Measurements from ENCODE around the gene CDH23.

The CDH23 gene

GRCh38 chr10:71690094-71690720 lies 293.5 kb downstream of the CDH23 start:
- ATAC-seq (ENCODE audit: low read depth) (no peak), DNase-seq (ENCODE audit: low spot score) (no peak)
- H3K4me3 ChIP-seq (ENCODE audit: severe bottlenecking): no peak overlapping the region
- no peaks in the 10 kb centered on the region for H3K36me3 ChIP-seq (ENCODE audit: low read depth)
- no peak overlapping the region for H3K27ac ChIP-seq (ENCODE audit: poor library complexity, severe bottlenecking)
- H3K27me3 ChIP-seq (ENCODE audit: insufficient read depth, poor library complexity, severe bottlenecking): no peaks in the 10 kb centered on the region
- H3K4me1 ChIP-seq (ENCODE audit: insufficient read depth, poor library complexity, severe bottlenecking): no peaks in the 10 kb centered on the region
- no peak for TF ChIP-seq CTCF (IDR thresholded peaks at IDR 0.05; ENCODE audit: poor library complexity, severe bottlenecking)
- H3K9me3 ChIP-seq (ENCODE audit: severe bottlenecking): no peaks in the 10 kb centered on the region

- Histone ChIP-seq H3K27me3 (ENCODE audit: insufficient read depth, poor library complexity, severe bottlenecking) (no peaks in the 10 kb centered on the region), H3K9me3 (ENCODE audit: severe bottlenecking) (no peaks in the 10 kb centered on the region), H3K27ac (ENCODE audit: poor library complexity, severe bottlenecking) (no peak overlapping the region), H3K36me3 (ENCODE audit: low read depth) (no peaks in the 10 kb centered on the region), H3K4me3 (ENCODE audit: severe bottlenecking) (no peak overlapping the region), H3K4me1 (ENCODE audit: insufficient read depth, poor library complexity, severe bottlenecking) (no peaks in the 10 kb centered on the region)
- no peak for TF ChIP-seq CTCF (IDR thresholded peaks at IDR 0.05; ENCODE audit: poor library complexity, severe bottlenecking)
- DNase-seq (ENCODE audit: low spot score) (no peak), ATAC-seq (ENCODE audit: low read depth) (no peak)
Observed at GRCh38 chr10:71691405-71691804, 294.7 kb downstream of the CDH23 start.

DNA sequence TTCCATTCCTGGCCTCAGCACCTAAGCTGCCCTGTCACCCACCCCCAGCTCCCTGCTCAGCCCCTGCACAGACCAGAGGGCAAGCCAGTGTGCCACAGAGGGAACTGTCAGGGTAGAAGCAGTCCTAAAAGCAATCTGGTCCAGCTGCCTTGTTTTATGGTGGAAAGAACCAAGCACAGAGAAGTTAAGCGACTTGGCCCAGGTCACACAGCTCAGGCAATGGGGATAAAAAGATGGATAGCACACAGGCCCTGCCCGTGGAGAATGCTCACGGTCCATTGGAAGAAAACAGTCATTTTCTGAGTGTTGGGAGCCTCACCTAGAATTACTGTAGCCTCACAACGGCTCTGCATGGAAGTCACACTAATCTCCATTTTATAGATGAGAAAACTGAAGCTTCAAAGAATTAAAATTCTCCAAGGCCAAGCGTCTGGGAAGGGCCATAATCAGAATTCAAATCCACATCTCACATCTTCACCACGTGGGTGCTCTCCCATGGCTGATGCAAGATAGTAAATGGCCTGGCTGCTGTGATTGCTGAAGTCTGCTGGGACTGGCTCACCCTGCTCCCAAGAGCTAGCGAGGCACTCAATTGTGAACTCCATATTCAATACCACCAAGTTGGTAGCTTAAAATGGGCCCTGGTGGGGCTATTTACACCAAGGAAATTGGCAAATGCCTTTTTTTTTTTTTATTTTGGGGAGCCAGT lies 296.0 kb downstream of the CDH23 start:
- TF ChIP-seq CTCF (IDR thresholded peaks at IDR 0.05; ENCODE audit: poor library complexity, severe bottlenecking): no peak

DNA sequence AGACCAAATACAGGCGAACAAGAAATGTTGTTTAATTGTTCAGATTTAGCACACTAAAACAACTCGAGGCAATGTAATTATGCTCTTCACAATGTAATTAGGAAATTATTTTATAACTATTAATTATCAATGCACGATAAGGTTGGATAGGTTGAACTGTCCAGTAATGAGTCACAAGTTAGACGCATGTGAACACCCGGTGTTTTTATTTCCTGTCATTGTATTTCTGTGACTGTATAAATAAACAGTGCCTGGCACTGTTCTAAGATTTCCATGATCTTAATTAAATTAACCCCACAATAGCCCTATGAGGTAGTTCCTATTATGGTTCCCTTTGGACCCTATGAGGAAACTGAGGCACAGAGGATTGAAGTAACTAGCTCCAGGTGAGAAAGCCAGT lies 296.7 kb downstream of the CDH23 start:
- Histone ChIP-seq H3K27me3 (ENCODE audit: insufficient read depth, poor library complexity, severe bottlenecking) (no peaks in the 10 kb centered on the region), H3K4me3 (ENCODE audit: severe bottlenecking) (no peak overlapping the region), H3K9me3 (ENCODE audit: severe bottlenecking) (no peaks in the 10 kb centered on the region), H3K4me1 (ENCODE audit: insufficient read depth, poor library complexity, severe bottlenecking) (no peaks in the 10 kb centered on the region), H3K36me3 (ENCODE audit: low read depth) (no peaks in the 10 kb centered on the region), H3K27ac (ENCODE audit: poor library complexity, severe bottlenecking) (no peak overlapping the region)
- DNase-seq (ENCODE audit: low spot score): no peak
- no peak for TF ChIP-seq CTCF (IDR thresholded peaks at IDR 0.05; ENCODE audit: poor library complexity, severe bottlenecking)
- no peak for ATAC-seq (ENCODE audit: low read depth)

More for the DNA sequence above, 296.0 kb downstream of the CDH23 start:
- no peak overlapping the region for H3K27ac ChIP-seq (ENCODE audit: poor library complexity, severe bottlenecking)
- no peak for DNase-seq (ENCODE audit: low spot score)
- no peaks in the 10 kb centered on the region for H3K4me1 ChIP-seq (ENCODE audit: insufficient read depth, poor library complexity, severe bottlenecking)
- no peak for ATAC-seq (ENCODE audit: low read depth)
- H3K36me3 ChIP-seq (ENCODE audit: low read depth): no peaks in the 10 kb centered on the region
- H3K9me3 ChIP-seq (ENCODE audit: severe bottlenecking): no peaks in the 10 kb centered on the region
- no peak overlapping the region for H3K4me3 ChIP-seq (ENCODE audit: severe bottlenecking)
- H3K27me3 ChIP-seq (ENCODE audit: insufficient read depth, poor library complexity, severe bottlenecking): no peaks in the 10 kb centered on the region

DNA sequence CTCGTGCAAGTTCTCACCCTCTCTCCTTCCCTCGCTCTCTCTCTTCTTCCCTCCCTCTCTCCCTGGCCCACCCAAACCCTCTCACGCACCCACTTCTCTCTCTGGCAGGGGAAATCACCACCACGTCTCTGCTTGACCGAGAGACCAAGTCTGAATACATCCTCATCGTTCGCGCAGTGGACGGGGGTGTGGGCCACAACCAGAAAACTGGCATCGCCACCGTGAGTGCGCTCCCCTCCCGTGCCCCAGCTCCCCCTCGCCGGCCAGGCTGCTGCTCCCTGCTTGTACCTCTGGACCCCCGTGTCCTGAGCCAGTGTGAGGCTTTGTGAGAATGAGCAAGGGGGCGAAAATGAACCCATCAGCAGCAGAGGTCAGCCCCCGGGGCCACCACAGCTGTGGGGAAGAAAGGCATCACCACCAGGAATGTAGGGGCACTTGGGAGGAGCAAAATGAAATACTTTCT lies 297.4 kb downstream of the CDH23 start:
- Histone ChIP-seq H3K36me3 (ENCODE audit: low read depth) (no peaks in the 10 kb centered on the region), H3K27ac (ENCODE audit: poor library complexity, severe bottlenecking) (no peak overlapping the region), H3K9me3 (ENCODE audit: severe bottlenecking) (no peaks in the 10 kb centered on the region), H3K27me3 (ENCODE audit: insufficient read depth, poor library complexity, severe bottlenecking) (no peaks in the 10 kb centered on the region), H3K4me3 (ENCODE audit: severe bottlenecking) (no peak overlapping the region), H3K4me1 (ENCODE audit: insufficient read depth, poor library complexity, severe bottlenecking) (no peaks in the 10 kb centered on the region)
- ATAC-seq (ENCODE audit: low read depth) (no peak), DNase-seq (ENCODE audit: low spot score) (no peak)
- TF ChIP-seq CTCF (IDR thresholded peaks at IDR 0.05; ENCODE audit: poor library complexity, severe bottlenecking): no peak
